Body of pancreas (tissue), 4 donors: ENCODE measurements around the gene POFUT2. TPM values are rescaled to one million over a fixed set of nuclear protein-coding genes. Genes with fewer than 3 reads are reported as not detected.

Experiments used
- ATAC-seq: fragments of 150-250 bp; one replicate; pipeline ENCODE4 v1.9.1; 2016
- DNase-seq, 4 donors: peaks; one replicate each; pipeline ENCODE4 v3.0.0-alpha.2; 2019
- H3K27ac ChIP-seq, 4 donors: fragments of 200-600 bp; sonication (generic); 1 replicate in 3 of 4; 2 replicates in 1 of 4; pipeline versions ENCODE4 v1.5.1 to v1.6.1; 2016 to 2019; ENCODE audit warnings: mild to moderate bottlenecking in 1 of 4, mixed read lengths in 1 of 4, moderate library complexity in 1 of 4
- H3K27me3 ChIP-seq, 2 donors: fragments of 200-600 bp; sonication (generic); one replicate each; pipeline ENCODE4 v1.6.0; 2016; ENCODE audit warnings: mild to moderate bottlenecking in 1 of 2
- H3K36me3 ChIP-seq, 2 donors: fragments of 200-600 bp; sonication (generic); replicated peaks in 1 of 2; 2 replicates each; pipeline ENCODE4 v1.5.1; 2016; ENCODE audit warnings: low read depth in 2 of 2; ENCODE audit not compliant: insufficient read depth in 1 of 2
- H3K4me1 ChIP-seq: fragments of 200-600 bp; sonication (generic); one replicate; pipeline ENCODE4 v1.6.0; 2016
- H3K4me3 ChIP-seq, 2 donors: fragments of 200-600 bp; sonication (generic); 1 replicate in 1 of 2; 2 replicates in 1 of 2; pipeline ENCODE4 v1.5.1; 2016 to 2019
- H3K9me3 ChIP-seq, 3 donors: fragments of 200-600 bp; sonication (generic); 1 replicate in 2 of 3; 2 replicates in 1 of 3; pipeline ENCODE4 v1.5.1; 2016
- CTCF ChIP-seq, 7 experiments: fragments of 450-650 bp in 4 of 7; fragments of 200-600 bp in 3 of 7; sonication (generic) in 3 of 7; IDR thresholded peaks; one replicate each; pipeline ENCODE4 v1.5.1; 2016 to 2019; ENCODE audit warnings: antibody characterized with exemption in 7 of 7
- POLR2A ChIP-seq, 3 donors: fragments of 450-650 bp; IDR thresholded peaks; one replicate each; pipeline ENCODE4 v1.6.1; 2016; ENCODE audit warnings: antibody characterized with exemption in 3 of 3, mild to moderate bottlenecking in 2 of 3
- WGBS, 2 donors: methylation state at CpG; one replicate each; pipeline ENCODE4 v1.1.5; 2017; 5-methylcytosine and 5-hydroxymethylcytosine counted together
- intact Hi-C: fragments of 100-400 bp; cut with DNase I; formaldehyde crosslinking; loops from one replicate; pipeline ENCODE4 v1.15.1; 2023
- total RNA-seq, 2 donors: library from RNA; depleted of rRNA; stranded (reverse); fragments of >200 nt; gene quantifications; one replicate each; pipeline ENCODE4 v1.1.0, GENCODE V29; 2016

The POFUT2 gene
- total RNA-seq, 2 donors from 2014 or later: 16.3 to 46.1 TPM

- Histone ChIP-seq H3K27me3 (no peaks in the 10 kb centered on the region), H3K36me3 (no peaks in the 10 kb centered on the region), H3K4me1 (peaks cover 23% of the 10 kb centered on the region), H3K27ac (no peak overlapping the region), H3K4me3 (no peak overlapping the region), H3K9me3 (no peaks in the 10 kb centered on the region)
- no peak for DNase-seq
- WGBS, 2 donors: 74 to 81% methylated on average over 4 of the region's 4 CpGs
- no peak for TF ChIP-seq CTCF (IDR thresholded peaks at IDR 0.05)
- TF ChIP-seq POLR2A (IDR thresholded peaks at IDR 0.05): no peak
- no peak for ATAC-seq
- intact Hi-C loops: loop anchor here (10.0 kb wide), 1 partner anchor 147 kb away; no protein-coding TSS in a partner anchor
Observed at GRCh38 chr21:45297869-45298268, 10.2 kb upstream of the POFUT2 start.

DNA sequence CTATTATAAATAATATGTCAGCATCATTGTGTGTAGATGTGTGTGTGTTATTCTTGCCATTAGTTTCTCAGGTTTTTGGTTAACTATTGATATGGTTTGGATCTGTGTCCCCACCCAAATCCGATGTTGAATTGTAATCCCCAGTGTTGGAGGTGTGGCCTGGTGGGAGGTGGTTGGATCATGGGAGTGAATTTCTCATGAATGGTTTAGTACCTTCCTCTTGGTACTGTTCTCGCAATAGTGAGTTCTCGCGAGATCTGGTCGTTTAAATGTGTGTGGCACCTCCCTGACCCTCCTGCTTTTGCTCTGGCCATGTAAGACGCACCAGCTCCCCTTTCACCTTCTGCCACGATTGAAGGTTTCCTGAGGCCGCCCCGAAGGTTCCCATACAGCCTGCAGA lies 9.6 kb upstream of the POFUT2 start:
- Histone ChIP-seq H3K4me3 (no peak overlapping the region), H3K27me3 (no peaks in the 10 kb centered on the region), H3K4me1 (peaks cover 28% of the 10 kb centered on the region), H3K27ac (no peak overlapping the region), H3K9me3 (no peaks in the 10 kb centered on the region), H3K36me3 (no peaks in the 10 kb centered on the region)
- WGBS, 2 donors: 81 to 84% methylated on average over 9 of the region's 9 CpGs
- TF ChIP-seq POLR2A (IDR thresholded peaks at IDR 0.05): no peak
- TF ChIP-seq CTCF (IDR thresholded peaks at IDR 0.05): no peak
- intact Hi-C loops: loop anchor here (10.0 kb wide), 1 partner anchor 147 kb away; no protein-coding TSS in a partner anchor
- ATAC-seq: no peak
- no peak for DNase-seq

- TF ChIP-seq CTCF (IDR thresholded peaks at IDR 0.05) (no peak), POLR2A (IDR thresholded peaks at IDR 0.05) (no peak)
- no peaks in the 10 kb centered on the region for H3K9me3 ChIP-seq
- ATAC-seq (no peak), DNase-seq (no peak)
- H3K4me1 ChIP-seq: peaks cover 35% of the 10 kb centered on the region
- no peak overlapping the region for H3K4me3 ChIP-seq
- no peaks in the 10 kb centered on the region for H3K27me3 ChIP-seq
- intact Hi-C loops: loop anchor here (10.0 kb wide), 1 partner anchor 148 kb away; no protein-coding TSS in a partner anchor
- 93 to 95% methylated on average over 7 of the region's 7 CpGs for WGBS, 2 donors
- H3K36me3 ChIP-seq: no peaks in the 10 kb centered on the region
- H3K27ac ChIP-seq: no peak overlapping the region
Observed at GRCh38 chr21:45296638-45297037, 8.9 kb upstream of the POFUT2 start.

DNA sequence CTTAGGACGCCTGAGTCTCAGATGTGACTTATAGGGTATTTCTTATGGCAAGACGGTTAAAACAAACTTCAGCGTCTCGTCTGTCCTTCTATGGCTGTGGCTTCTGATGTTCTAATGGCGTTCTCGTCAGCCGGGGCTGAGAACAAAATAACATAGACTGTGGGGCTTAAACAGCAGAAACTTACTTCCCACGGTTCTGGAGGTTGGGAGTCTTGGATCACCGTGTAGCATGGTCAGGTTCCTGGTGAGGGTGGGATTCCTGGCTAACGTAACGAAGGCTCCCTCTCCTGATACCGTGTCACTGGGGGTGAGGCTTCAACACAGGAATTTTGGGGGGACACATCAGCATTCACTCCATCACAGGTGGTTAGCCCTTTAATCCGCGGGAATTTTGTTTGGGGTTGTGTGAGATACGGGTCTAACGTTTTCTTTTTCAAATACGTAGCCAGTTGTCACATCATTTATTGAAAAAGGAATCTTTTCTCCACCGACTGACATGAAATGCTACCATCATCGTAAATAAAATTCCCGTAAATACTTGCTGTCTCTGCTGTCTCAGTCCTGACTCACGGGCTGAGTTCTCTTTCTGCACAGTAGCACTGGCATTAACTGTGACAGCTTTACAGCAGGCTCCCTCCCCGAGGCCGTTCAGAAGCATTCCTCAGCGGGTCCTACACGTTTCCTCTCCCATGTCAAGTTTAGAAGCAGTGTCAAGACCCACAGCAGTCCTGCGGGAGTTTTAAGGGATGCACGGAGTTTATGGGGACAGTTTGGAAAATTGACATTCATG lies 8.1 kb upstream of the POFUT2 start:
- intact Hi-C loops: loop anchor here (10.0 kb wide), 1 partner anchor 149 kb away; no protein-coding TSS in a partner anchor

More for the DNA sequence above, 8.1 kb upstream of the POFUT2 start:
- Histone ChIP-seq H3K4me3 (no peak overlapping the region), H3K36me3 (no peaks in the 10 kb centered on the region), H3K4me1 (peaks cover 44% of the 10 kb centered on the region), H3K9me3 (no peaks in the 10 kb centered on the region), H3K27ac (peak overlapping the region in 3 of 4 donors; percentile 44 to 78 (median 66)), H3K27me3 (no peaks in the 10 kb centered on the region)
- DNase-seq (peak in 1 of 4 donors; percentile 11), ATAC-seq (no peak)
- WGBS, 2 donors: 66 to 69% methylated on average over 22 to 27 of the region's 27 CpGs
- TF ChIP-seq POLR2A (IDR thresholded peaks at IDR 0.05) (no peak), CTCF (IDR thresholded peaks at IDR 0.05) (no peak)
